Measurements from ENCODE around the gene PDE10A. TPM values are rescaled to one million over a fixed set of nuclear protein-coding genes. Genes with fewer than 3 reads are reported as not detected.

PDE10A gene
- total and polyA plus RNA-seq, 2 of the 4 experiments (the other 2 are of a cell fraction) = 3.4 to 12.4 TPM

DNA sequence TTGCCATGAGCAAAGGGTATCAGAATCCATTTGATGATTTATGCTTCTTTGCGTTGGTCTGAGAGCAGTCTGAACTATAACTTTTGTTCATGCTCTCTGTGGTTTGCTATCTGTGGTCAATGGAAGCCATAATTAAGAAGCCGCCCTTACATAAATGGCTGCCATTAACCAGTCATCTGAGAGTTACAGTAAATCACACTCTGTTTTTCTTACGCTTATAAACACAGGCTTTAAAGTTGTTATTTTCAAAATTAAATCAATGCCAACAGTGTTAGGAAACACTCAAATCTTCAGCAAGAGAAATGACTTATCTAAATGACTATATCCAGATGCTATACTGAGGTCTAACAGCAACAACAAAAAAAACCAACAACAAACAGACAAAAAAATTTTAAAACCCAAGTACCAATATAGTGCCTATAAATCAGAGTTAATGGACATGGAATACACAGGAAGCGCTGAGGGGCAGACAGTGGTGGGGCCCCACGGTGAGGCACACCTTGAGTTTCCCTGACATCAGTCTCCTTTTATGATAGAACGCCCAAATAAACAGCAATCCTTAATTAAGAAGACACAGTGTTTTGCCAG lies 245.7 kb downstream of the PDE10A start:
- CTCF ChIA-PET = no interaction called here
- H3K23ac ChIP-seq (ENCODE audit: low read depth, low read length) = no peak overlapping the region
- peaks cover 3% of the 10 kb centered on the region for H3K9me1 ChIP-seq (ENCODE audit: insufficient read depth, low read length)
- H3K9ac ChIP-seq (ENCODE audit: low read depth, low read length) = no peak overlapping the region
- ATAC-seq (ENCODE audit: low read depth) (no peak), DNase-seq (no peak)
- H3K4me2 ChIP-seq (ENCODE audit: low read depth, low read length) = no peak overlapping the region
- no peak overlapping the region for H3K14ac ChIP-seq (replicated peaks; ENCODE audit: low read depth, low read length)
- no peak overlapping the region for H4K8ac ChIP-seq (ENCODE audit: low read depth in 2 of 2, low read length in 2 of 2)
- POLR2A ChIA-PET (ENCODE audit: unreplicated experiment) = no interaction called here
- intact Hi-C loops (cut with micrococcal nuclease) = no loop called here
- H3K56ac ChIP-seq (ENCODE audit: extremely low read depth, insufficient read depth, low read length) = no peak overlapping the region
- no peaks in the 10 kb centered on the region for H3K4me1 ChIP-seq (ENCODE audit: control insufficient read depth, insufficient read depth, low read length)
- H3K27me3 ChIP-seq (ENCODE audit: control insufficient read depth, insufficient read depth, low read length) = no peaks in the 10 kb centered on the region
- H2BK120ac ChIP-seq (ENCODE audit: low read depth, low read length) = no peak overlapping the region
- no peaks in the 10 kb centered on the region for H4K20me1 ChIP-seq (ENCODE audit: insufficient read depth, low read length)
- in situ Hi-C loops (cut with MboI; ENCODE audit: low sequenced_read_pairs) = no loop called here
- no peak overlapping the region for H2BK5ac ChIP-seq (ENCODE audit: low read depth, low read length, poor library complexity, severe bottlenecking)
- H4K91ac ChIP-seq (ENCODE audit: insufficient read depth, low read depth, low read length) = no peak overlapping the region
- H2BK15ac ChIP-seq (ENCODE audit: low read depth, low read length) = no peak overlapping the region
- H3K4ac ChIP-seq (ENCODE audit: low read depth, low read length) = no peak overlapping the region
- dilution Hi-C loops (cut with HindIII; ENCODE audit: low sequenced_read_pairs, unreplicated experiment) = no loop called here
- H2AK5ac ChIP-seq (ENCODE audit: low read depth, low read length) = no peak overlapping the region
- no peak overlapping the region for H2BK20ac ChIP-seq (ENCODE audit: low read depth, low read length)
- no peak overlapping the region for H2AK9ac ChIP-seq (replicated peaks; ENCODE audit: low read depth, low read length, poor library complexity)
- no peak for TF ChIP-seq RAD21 (IDR thresholded peaks at IDR 0.05; ENCODE audit: low read length)
- no peak for TF ChIP-seq RCOR1 (IDR thresholded peaks at IDR 0.05; ENCODE audit: insufficient replicate concordance, low read length)
- TF ChIP-seq FOS (IDR thresholded peaks at IDR 0.05; ENCODE audit: low read depth, low read length) = no peak
- TF ChIP-seq SMC3 (IDR thresholded peaks at IDR 0.05; ENCODE audit: low read depth, low read length) = no peak
- TF ChIP-seq POLR2A (IDR thresholded peaks at IDR 0.05; ENCODE audit: low read depth, low read length) = no peak
- TF ChIP-seq CHD1 (IDR thresholded peaks at IDR 0.05; ENCODE audit: low read depth, low read length) = no peak
- TF ChIP-seq, protein P1, sequence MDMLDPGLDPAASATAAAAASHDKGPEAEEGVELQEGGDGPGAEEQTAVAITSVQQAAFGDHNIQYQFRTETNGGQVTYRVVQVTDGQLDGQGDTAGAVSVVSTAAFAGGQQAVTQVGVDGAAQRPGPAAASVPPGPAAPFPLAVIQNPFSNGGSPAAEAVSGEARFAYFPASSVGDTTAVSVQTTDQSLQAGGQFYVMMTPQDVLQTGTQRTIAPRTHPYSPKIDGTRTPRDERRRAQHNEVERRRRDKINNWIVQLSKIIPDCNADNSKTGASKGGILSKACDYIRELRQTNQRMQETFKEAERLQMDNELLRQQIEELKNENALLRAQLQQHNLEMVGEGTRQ (IDR thresholded peaks at IDR 0.05; ENCODE audit: low read depth, low read length) = no peak
- TF ChIP-seq RFX5 (IDR thresholded peaks at IDR 0.05; ENCODE audit: low read depth, low read length) = no peak
- no peak for TF ChIP-seq MAZ (IDR thresholded peaks at IDR 0.05; ENCODE audit: borderline replicate concordance, low read depth, low read length)
- TF ChIP-seq MXI1 (IDR thresholded peaks at IDR 0.05; ENCODE audit: borderline replicate concordance, low read depth, low read length) = no peak
- TF ChIP-seq CEBPB (IDR thresholded peaks at IDR 0.05; ENCODE audit: low read depth, low read length) = no peak
- H3K9me3 ChIP-seq (ENCODE audit: control insufficient read depth, insufficient read depth, low read length) = no peaks in the 10 kb centered on the region
- WGBS, 2 experiments (ENCODE audit: extremely low coverage in 2 of 2, insufficient read length in 1 of 2) = no CpG with 5 or more reads among the region's 6 CpGs
- no peak overlapping the region for H2AFZ ChIP-seq (replicated peaks; ENCODE audit: low read length, poor library complexity)
- no peak overlapping the region for H3K4me3 ChIP-seq (ENCODE audit: insufficient read depth, low read depth, low read length)
- no TSS peak for BruUV-seq (replicated peaks)
- peaks cover 20% of the 10 kb centered on the region for H3K36me3 ChIP-seq (ENCODE audit: control insufficient read depth, insufficient read depth, low read length)
- H3K18ac ChIP-seq (ENCODE audit: low read depth, low read length) = no peak overlapping the region
- H4K5ac ChIP-seq (ENCODE audit: low read depth, low read length) = no peak overlapping the region
- no peak overlapping the region for H3K27ac ChIP-seq (ENCODE audit: insufficient read depth, low read length)
- H3K79me1 ChIP-seq (ENCODE audit: low read depth in 1 of 2, low read length in 2 of 2) = no peaks in the 10 kb centered on the region
